Measurements from ENCODE around the gene AP2A2.

DNA sequence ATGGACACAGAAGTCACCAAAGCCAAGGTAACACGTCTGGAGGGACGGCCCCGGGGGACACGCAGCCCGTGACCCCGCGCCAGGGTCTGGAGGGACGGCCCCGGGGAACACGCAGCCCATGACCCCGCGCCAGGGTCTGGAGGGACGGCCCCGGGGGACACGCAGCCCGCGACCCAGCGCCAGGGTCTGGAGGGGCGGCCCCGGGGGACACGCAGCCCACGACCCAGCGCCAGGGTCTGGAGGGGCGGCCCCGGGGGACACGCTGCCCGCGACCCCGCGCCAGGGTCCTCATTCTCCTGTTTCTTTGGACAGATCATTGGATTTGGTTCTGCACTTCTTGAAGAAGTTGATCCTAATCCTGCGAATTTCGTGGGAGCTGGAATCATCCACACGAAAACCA is 83.7 kb downstream of the AP2A2 start:
- TF ChIP-seq, protein P1, sequence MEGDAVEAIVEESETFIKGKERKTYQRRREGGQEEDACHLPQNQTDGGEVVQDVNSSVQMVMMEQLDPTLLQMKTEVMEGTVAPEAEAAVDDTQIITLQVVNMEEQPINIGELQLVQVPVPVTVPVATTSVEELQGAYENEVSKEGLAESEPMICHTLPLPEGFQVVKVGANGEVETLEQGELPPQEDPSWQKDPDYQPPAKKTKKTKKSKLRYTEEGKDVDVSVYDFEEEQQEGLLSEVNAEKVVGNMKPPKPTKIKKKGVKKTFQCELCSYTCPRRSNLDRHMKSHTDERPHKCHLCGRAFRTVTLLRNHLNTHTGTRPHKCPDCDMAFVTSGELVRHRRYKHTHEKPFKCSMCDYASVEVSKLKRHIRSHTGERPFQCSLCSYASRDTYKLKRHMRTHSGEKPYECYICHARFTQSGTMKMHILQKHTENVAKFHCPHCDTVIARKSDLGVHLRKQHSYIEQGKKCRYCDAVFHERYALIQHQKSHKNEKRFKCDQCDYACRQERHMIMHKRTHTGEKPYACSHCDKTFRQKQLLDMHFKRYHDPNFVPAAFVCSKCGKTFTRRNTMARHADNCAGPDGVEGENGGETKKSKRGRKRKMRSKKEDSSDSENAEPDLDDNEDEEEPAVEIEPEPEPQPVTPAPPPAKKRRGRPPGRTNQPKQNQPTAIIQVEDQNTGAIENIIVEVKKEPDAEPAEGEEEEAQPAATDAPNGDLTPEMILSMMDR (conservative IDR thresholded peaks at IDR 0.05; ENCODE audit: low read depth, low read length), result no peak
- TF ChIP-seq EZH2 (IDR thresholded peaks at IDR 0.05; ENCODE audit: borderline replicate concordance, low read depth, low read length, poor library complexity, severe bottlenecking), result no peak
